ENCODE measurements around the gene SEMA5B. TPM values are rescaled to one million over a fixed set of nuclear protein-coding genes. Genes with fewer than 3 reads are reported as not detected.

The SEMA5B gene
- total RNA-seq, 1 experiment from 2014 or later, result not detected

GRCh38 chr3:122907471-122907870 lies 120.1 kb downstream of the SEMA5B start:
- H3K9me3 ChIP-seq (ENCODE audit: insufficient read depth, low read depth), result no peaks in the 10 kb centered on the region
- DNase-seq, result no peak

GRCh38 chr3:122903171-122903570 lies 124.4 kb downstream of the SEMA5B start:
- H3K27ac ChIP-seq, result no peak overlapping the region
- no peak overlapping the region for H3K4me2 ChIP-seq
- H3K27me3 ChIP-seq (ENCODE audit: insufficient read depth, low read depth), result no peaks in the 10 kb centered on the region
- no peaks in the 10 kb centered on the region for H4K20me1 ChIP-seq (ENCODE audit: insufficient read depth)
- ChIA-PET CTCF (interaction anchor here (0.6 kb wide), 1 partner anchor 908 kb away, joined by 3 read pairs; no protein-coding TSS in a partner anchor), POLR2A (ENCODE audit: unreplicated experiment) (no interaction called here)
- no peaks in the 10 kb centered on the region for H3K79me2 ChIP-seq (ENCODE audit: low read depth)
- H3K9me2 ChIP-seq (ENCODE audit: insufficient read depth), result no peaks in the 10 kb centered on the region
- H3K4me1 ChIP-seq (replicated peaks; ENCODE audit: insufficient read depth), result peaks cover 10% of the 10 kb centered on the region
- no TSS peak for BruUV-seq (replicated peaks)
- no peak overlapping the region for H2AFZ ChIP-seq
- no peak overlapping the region for H3K4me3 ChIP-seq
- no peak for DNase-seq
- no peaks in the 10 kb centered on the region for H3K9me3 ChIP-seq (ENCODE audit: insufficient read depth, low read depth)
- no peaks in the 10 kb centered on the region for H3F3A ChIP-seq (ENCODE audit: insufficient read depth, low read depth)
- intact Hi-C loops (cut with micrococcal nuclease; ENCODE audit: unreplicated experiment), result no loop called here
- TF ChIP-seq CTCF (conservative IDR thresholded peaks at IDR 0.05), result no peak
- no peak for TF ChIP-seq EZH2 (IDR thresholded peaks at IDR 0.05; ENCODE audit: low read depth)
- H3K36me3 ChIP-seq (ENCODE audit: low read depth), result no peaks in the 10 kb centered on the region

More at GRCh38 chr3:122907471-122907870, 120.1 kb downstream of the SEMA5B start:
- Histone ChIP-seq H3K27ac (no peak overlapping the region), H4K20me1 (ENCODE audit: insufficient read depth) (no peaks in the 10 kb centered on the region), H3K9me2 (ENCODE audit: insufficient read depth) (no peaks in the 10 kb centered on the region), H3K4me1 (replicated peaks; ENCODE audit: insufficient read depth) (peaks cover 3% of the 10 kb centered on the region), H3K27me3 (ENCODE audit: insufficient read depth, low read depth) (no peaks in the 10 kb centered on the region), H3F3A (ENCODE audit: insufficient read depth, low read depth) (no peaks in the 10 kb centered on the region), H3K4me2 (no peak overlapping the region), H3K4me3 (no peak overlapping the region), H3K36me3 (ENCODE audit: low read depth) (no peaks in the 10 kb centered on the region), H3K79me2 (ENCODE audit: low read depth) (no peaks in the 10 kb centered on the region), H2AFZ (no peak overlapping the region)
- CTCF ChIA-PET, result no interaction called here
- no peak for TF ChIP-seq CTCF (conservative IDR thresholded peaks at IDR 0.05)
- no TSS peak for BruUV-seq (replicated peaks)
- intact Hi-C loops (cut with micrococcal nuclease; ENCODE audit: unreplicated experiment), result no loop called here
- POLR2A ChIA-PET (ENCODE audit: unreplicated experiment), result no interaction called here

- Histone ChIP-seq H3K9me2 (ENCODE audit: insufficient read depth) (no peaks in the 10 kb centered on the region), H3K9me3 (ENCODE audit: insufficient read depth, low read depth) (no peaks in the 10 kb centered on the region), H4K20me1 (ENCODE audit: insufficient read depth) (no peaks in the 10 kb centered on the region), H3K4me2 (no peak overlapping the region), H3K4me3 (no peak overlapping the region), H3F3A (ENCODE audit: insufficient read depth, low read depth) (no peaks in the 10 kb centered on the region), H3K27me3 (ENCODE audit: insufficient read depth, low read depth) (no peaks in the 10 kb centered on the region), H3K4me1 (replicated peaks; ENCODE audit: insufficient read depth) (peaks cover 10% of the 10 kb centered on the region), H3K79me2 (ENCODE audit: low read depth) (no peaks in the 10 kb centered on the region), H3K36me3 (ENCODE audit: low read depth) (no peaks in the 10 kb centered on the region), H2AFZ (no peak overlapping the region), H3K27ac (no peak overlapping the region)
- intact Hi-C loops (cut with micrococcal nuclease; ENCODE audit: unreplicated experiment), result no loop called here
- ChIA-PET POLR2A (ENCODE audit: unreplicated experiment) (interaction anchor here (0.6 kb wide), 1 partner anchor 38 kb away, joined by 8 read pairs; no protein-coding TSS in a partner anchor), CTCF (interaction anchor here (0.7 kb wide), 1 partner anchor 543 kb away, joined by 3 read pairs; no protein-coding TSS in a partner anchor)
- TF ChIP-seq EZH2 (IDR thresholded peaks at IDR 0.05; ENCODE audit: low read depth) (no peak), CTCF (conservative IDR thresholded peaks at IDR 0.05) (no peak)
- BruUV-seq (replicated peaks), result no TSS peak
- peak; percentile 29 to 39 for DNase-seq
Observed at GRCh38 chr3:122902326-122902725, 125.2 kb downstream of the SEMA5B start.

Measured in PC-9 (cell line).